ENCODE measurements around the gene PTX4.

PTX4 gene

DNA sequence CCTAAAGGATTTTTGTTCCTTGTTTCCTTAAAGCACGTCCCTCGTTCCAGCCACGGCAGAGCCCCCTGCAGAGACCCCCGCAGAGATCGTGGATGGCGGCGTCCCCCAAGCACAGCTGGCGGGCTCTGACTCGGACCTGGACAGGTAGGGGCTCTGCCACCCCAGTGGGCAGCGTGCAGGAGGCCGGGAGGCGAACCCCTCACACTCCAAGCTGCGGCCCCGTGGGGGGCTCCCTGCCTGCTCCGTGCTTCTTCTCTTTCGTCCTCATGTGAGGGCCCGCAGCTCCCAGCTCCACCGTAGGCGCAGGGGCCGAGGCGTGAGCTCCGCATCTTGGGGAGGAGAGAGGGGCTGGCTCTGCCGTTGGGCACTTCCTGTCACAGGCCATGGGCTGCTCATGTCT lies 12.9 kb upstream of the PTX4 start:
- DNase-seq (ENCODE audit: low read depth in 1 of 2, low spot score in 1 of 2): no peak

DNA sequence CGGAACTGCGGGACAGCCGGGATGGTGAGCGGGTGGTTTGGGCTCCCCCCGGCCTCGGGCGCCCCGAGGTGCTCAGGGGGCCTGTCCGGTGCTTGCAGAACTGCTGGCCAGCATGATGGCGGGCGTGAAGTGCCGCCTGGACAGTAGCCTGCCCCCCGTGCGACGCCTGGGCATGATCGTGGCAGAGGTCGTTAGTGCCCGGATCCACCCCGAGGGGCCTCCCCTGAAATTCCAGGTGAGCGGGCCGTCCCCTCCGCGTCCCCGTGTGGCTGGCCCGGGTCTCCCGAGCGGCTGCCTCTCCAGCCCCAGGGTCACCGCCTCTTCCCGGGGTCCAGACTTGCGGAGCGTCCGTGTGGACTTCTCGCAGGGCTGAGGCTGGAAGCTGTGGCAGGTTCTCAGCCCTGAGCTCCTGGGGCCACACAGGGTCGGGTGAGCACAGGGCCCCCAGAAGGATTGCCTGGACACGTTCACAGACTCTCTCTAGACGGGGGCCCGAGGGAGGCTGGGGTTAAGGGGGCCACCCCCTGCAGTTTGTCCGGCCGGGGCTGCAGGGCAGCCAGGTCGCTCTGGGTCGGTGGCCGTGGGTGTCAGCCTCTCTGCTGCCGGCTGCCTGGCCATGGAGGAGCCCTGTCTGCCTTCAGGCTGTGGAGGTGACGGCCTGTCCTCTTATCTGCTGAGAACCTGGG lies 11.9 kb upstream of the PTX4 start:
- no peak for DNase-seq (ENCODE audit: low read depth in 1 of 2, low spot score in 1 of 2)

DNA sequence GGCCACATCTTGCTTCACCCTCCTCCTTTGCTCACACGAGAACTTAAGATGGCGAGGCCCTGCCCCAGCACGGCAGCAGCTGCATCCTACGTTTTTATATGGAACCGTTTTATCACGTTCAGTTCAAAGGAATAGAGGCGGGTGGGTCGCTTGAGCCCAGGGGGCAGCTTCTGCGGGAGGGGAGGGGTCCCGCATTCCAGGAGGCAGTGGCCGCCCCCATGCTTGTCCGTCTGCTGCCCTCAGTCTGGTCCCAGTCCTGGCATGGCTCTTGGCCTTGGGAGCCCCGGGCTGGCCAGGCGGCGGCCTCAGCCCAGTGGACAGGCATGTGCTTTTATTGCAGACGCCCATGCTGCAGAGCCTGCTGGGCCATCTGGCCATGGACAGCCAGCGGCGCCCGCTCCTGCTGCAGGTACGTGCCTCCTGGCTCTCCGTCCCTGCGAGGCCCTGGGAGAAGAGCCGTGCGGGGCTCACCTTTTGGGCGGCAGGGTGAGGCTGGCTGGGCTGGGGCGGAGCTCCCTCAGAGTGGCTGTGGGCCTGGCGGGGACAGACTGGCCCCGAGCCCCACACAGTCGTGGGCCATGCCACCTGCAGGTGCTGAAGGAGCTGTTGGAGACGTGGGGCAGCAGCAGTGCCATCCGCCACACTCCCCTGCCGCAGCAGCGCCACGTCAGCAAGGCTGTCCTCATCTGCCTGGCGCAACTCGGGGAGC lies 11.2 kb upstream of the PTX4 start:
- no peak for DNase-seq (ENCODE audit: low read depth in 1 of 2, low spot score in 1 of 2)

DNA sequence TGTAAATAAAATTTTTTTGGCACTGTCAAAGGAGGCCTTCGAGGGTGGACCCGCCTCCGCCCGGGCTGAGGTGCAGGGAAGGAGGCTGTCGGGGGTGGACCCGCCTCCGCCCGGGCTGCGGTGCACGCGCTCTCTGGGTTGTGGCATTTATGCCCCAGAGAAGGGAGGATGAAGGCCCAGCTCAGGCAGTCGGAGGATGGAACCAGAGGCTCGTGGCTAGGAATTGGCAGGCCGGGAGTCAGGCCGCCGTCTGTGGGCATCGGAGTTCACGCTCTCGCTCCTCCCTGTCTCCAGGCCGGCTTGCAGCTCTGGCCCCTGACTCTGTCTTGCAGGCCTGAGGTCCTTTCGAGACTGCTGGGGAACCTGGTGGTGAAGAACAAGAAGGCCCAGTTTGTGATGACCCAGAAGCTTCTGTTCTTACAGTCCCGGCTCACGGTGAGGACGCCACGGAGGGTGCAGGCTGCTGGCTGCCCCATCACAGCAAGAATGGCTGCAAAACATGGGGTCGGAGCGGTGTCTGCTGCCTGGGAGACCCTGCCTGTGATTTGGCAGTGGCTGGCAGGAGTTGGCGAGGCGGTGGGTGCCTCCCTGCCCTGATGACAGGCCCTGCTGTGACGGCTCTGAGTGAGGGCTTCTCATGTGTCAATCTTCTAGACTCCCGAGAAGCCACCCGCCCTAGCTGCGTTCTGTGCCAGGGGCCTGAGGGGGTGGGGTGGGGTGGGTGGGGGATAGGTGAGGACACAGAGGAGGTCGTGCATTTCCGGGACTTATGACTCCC lies 10.3 kb upstream of the PTX4 start:
- no peak for DNase-seq (ENCODE audit: low read depth in 1 of 2, low spot score in 1 of 2)

DNA sequence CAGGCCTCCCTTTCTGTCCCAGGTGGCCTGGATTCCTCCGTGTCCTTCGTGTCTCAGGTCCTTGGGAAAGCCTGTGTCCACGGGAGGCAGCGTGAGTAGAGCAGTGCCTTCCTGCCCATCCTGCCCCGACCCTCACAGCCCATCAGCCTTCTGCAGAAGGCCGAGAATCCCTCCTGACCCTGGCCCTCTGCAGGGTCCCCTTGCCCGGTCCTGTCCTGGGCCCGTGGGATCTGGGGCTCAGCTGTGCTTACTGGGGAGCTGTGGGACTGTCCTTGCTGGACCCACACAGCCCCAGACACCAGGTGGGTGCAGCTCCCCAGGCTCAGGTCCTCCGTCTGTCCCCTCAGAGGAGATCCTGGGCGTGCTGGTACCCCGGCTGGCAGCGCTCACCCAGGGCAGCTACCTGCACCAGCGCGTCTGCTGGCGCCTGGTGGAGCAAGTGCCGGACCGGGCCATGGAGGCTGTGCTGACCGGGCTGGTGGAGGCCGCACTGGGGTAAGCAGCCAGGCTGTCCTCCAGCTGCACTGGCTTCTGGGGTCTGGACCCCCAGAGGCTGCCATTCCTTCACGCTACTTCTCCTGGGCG lies 8.4 kb upstream of the PTX4 start:
- no peak for DNase-seq (ENCODE audit: low read depth in 1 of 2, low spot score in 1 of 2)

DNA sequence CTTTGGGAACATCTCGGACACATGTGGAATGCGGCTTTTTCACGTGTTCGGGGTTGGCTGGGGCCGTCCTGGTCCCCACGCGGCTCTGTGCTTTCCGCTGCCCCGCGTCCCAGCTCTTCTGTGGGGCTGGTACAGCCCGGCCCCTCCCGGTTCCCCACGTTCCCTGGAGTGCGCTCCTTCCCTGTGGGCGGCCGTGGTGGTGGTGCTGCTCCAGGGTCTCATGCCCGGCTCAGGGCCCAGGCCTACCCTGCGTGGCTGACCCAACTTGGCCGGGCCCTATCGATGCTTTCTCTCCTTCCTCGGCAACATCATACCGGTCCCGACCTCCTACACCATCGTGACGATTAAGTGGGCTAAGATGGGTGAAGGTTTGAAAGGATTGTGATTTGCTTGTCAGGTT lies 7.7 kb upstream of the PTX4 start:
- DNase-seq (ENCODE audit: low read depth in 1 of 2, low spot score in 1 of 2): no peak

DNA sequence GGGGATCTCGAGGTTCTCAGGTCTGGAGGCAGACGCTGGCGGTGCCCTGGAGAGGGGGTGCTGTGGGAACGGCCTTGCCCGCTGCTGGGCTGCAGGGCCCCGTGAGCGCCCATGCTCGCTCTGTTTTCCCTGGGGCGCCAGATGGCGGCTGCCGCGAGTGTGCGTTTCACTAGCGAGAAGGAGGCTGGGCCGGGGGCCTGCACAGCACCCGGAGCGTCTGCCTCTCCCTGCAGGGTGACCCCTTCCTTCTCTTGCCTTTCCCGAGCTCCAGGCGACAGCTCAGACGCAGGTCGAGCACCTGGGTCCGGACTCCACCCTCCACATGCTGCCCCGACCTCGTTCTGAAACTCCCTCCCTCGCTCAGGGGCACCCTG lies 7.1 kb upstream of the PTX4 start:
- no peak for DNase-seq (ENCODE audit: low read depth in 1 of 2, low spot score in 1 of 2)

DNA sequence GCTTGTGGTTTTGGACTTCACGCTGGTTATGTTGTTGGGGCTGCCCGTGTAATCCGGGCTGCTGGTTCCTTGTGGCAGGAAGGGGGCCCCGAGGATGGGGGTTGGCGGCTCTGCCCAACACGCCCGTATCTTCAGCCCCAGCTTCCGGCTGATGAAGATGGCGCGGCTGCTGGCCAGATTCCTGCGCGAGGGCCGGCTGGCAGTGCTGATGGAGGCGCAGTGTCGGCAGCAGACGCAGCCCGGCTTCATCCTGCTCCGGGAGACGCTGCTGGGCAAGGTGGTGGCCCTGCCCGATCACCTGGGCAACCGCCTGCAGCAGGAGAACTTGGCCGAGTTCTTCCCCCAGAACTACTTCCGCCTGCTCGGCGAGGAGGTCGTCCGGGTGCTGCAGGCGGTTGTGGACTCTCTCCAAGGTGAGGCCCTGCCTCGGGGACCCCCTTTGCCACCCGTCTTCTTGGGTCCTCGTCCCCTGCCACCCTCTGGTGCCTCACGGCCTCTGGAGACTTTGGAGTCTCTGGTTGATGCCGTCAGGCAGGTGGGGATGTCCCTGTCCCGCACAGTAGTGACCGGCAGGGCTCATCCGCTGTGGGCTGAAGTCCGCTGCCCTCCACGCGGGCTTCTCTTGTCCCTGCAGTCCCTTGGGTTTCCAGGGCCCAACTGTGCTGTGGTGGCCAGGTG lies 6.6 kb upstream of the PTX4 start:
- no peak for DNase-seq (ENCODE audit: low read depth in 1 of 2, low spot score in 1 of 2)

DNA sequence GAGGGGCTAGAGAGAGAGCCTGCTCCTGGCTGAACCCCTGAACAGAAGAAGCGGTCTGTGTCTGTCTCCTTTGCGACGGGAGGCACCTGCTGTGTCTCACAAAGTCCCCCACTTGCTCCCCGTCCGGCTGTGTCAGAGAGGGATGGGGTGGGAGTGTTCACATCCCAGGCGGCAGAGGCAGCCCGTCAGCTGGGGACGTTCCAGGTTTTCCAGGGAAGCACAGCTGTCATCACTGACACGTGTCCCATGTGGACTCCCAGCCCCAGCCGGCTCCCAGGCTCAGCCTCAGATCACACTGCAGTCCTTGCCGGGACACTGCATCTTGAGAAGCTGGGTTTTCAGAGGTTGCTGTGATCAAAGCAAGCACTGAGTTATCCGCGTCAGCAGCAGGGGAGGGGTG lies 6.0 kb upstream of the PTX4 start:
- no peak for DNase-seq (ENCODE audit: low read depth in 1 of 2, low spot score in 1 of 2)

DNA sequence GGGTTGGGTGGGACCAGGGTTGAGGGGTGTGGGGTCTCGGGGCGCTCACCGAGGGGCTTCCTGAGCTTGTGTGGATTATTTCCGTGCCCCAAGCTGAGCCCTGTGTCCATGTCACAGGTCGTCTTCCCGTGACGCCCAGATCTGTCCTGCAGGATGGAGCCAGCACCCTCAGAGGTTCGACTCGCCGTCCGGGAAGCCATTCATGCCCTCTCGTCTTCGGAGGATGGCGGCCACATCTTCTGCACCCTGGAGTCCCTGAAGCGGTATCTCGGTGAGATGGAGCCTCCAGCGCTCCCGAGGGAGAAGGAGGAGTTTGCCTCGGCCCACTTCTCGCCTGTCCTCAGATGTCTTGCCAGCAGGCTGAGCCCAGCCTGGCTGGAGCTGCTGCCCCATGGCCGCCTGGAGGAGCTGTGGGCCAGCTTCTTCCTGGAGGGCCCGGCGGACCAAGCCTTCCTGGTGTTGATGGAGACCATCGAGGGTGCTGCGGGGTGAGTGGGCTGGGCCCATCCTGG lies 5.4 kb upstream of the PTX4 start:
- no peak for DNase-seq (ENCODE audit: low read depth in 1 of 2, low spot score in 1 of 2)

DNA sequence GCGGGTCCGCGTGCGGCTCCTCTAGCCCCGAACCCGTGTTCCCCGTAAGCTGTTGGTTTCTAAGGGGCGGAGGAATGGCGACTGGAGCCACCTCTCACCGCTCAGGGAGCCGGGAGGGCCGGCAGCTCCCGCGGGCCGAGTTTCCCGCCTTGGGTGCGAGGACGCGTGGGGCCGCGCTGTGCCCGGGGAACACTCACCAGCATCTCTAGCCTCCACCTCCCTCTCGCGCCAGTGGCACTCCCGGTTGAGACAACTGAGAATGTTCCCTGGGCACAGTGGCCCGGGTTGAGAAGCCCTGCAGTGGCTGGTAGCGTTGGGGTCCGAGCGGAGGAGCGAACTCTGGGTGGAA lies 5.0 kb upstream of the PTX4 start:
- DNase-seq (ENCODE audit: low read depth in 1 of 2, low spot score in 1 of 2): no peak

DNA sequence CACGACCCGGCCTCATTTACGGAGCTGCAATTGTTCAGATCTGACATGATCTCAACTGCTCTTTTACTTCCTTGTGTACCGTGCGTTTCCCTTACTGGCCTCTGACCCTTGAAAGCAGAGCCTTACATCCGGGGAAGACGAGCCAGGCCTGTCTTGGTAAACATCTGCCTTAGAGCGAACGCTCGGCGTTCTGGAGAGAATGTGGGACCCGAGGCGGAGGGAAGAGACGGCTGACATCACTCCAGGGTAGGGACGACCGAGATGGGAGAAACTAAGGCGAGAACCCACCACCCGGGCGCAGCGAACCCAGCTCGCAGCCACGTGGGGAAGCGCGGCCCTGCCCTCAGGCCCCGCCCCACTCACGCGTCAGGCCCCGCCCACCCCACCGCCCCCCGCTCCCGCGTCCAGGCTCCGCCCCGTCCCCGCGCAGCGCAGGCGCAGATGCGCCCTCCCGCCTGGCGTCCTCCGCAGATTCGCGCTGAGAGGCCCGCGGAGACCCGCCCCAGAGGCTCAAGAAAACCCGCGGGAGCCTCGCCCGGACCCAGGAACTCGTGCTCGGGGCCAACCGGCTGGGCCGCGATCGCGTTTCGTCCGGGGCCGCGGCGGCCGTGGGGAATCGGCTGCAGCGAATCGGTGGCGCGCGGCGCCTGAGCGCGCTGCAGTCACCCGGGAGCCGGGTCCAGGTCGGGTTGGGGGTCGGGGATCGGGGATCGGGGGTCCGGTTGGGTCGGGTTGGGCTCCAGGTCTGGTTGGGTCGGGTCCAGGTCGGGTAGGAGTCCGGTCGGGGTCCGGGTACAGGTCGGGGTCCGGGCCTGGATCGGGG lies 4.4 kb upstream of the PTX4 start, which contains the start of gene TELO2:
Gene TELO2 (plus strand): TSS at position 438 of the 823 bp plus-strand sequence. CDS start 922 bp downstream, outside the sequence.
- DNase-seq (ENCODE audit: low read depth in 1 of 2, low spot score in 1 of 2): peak; percentile 81 to 88

DNA sequence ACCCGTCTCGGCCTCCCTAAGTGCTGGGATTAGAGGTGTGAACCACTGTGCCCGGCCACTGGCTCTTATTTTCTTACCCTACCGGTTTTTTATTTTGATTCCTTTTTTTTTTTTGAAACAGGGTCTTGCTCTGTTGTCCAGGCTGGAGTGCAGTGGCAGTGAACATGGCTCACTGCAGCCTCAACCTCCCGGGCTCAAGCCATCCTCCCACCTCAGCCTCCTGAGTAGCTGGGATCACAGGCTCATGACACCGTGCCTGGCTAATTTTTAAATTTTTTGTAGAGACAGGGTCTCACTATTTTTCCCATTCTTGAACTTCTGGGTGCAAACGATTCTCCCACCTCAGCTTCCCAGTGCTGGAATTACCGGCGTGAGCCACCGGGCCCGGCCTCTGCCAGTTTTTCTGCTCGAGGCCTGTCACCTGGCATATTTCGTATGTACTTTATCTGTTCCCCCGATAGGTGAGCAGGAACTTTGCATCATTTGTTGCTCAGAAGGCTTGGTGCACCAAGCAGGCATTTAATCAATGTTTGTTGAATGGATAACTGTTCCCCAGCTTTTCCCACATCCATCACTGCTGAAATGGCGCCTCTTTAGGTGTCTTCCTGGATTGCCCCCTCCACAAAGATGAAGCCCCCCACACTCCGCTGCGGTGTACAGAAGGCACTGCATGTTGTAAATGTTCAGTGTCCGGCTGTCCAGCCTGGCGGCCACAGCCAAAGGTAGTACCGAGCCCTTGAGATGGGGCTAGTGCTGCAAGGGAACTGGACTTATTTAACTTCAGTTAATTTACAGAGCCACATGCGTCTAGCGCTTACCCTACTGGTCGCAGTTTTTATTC lies 3.6 kb upstream of the PTX4 start:
- no peak for DNase-seq (ENCODE audit: low read depth in 1 of 2, low spot score in 1 of 2)

DNA sequence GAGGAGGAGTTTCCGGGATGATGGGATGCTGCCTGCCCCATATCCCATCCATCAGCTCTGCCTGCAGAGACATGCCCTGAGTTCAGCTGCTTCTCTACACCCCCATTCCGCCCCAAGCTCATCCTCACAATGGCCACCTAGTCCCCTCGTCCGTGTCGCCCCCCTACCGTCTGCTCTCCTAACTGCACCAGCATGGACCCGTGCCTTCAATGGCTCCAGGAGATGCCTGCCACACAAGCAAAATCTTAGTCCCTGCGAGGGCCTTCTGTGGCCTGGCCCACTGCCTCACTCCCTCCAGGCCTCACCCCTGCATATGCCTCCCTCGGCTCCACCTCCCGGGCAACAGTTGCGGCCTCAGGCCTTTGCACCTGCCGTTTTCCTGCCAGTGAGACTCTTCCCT lies 2.6 kb upstream of the PTX4 start:
- no peak for DNase-seq (ENCODE audit: low read depth in 1 of 2, low spot score in 1 of 2)

DNA sequence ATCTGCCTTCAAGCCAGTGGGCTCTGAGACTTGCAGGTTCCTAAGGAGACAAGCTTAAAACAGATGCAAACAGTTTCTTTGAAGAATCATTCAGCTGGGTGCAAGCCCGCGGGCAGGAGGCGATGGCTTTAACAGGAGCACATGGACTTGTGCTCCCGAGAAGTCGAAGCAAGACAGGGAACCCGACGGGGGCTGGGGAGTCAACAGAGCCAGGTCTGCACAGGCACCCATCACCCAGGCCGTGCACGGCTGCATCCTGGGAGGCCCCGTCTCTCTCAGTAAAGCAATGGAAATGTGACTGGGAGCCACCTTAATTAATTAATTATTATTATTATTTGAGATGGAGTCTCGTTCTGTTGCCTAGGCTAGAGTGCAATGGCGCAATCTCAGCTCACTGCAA lies 333 bp upstream of the PTX4 start:
- no peak for DNase-seq (ENCODE audit: low read depth in 1 of 2, low spot score in 1 of 2)

DNA sequence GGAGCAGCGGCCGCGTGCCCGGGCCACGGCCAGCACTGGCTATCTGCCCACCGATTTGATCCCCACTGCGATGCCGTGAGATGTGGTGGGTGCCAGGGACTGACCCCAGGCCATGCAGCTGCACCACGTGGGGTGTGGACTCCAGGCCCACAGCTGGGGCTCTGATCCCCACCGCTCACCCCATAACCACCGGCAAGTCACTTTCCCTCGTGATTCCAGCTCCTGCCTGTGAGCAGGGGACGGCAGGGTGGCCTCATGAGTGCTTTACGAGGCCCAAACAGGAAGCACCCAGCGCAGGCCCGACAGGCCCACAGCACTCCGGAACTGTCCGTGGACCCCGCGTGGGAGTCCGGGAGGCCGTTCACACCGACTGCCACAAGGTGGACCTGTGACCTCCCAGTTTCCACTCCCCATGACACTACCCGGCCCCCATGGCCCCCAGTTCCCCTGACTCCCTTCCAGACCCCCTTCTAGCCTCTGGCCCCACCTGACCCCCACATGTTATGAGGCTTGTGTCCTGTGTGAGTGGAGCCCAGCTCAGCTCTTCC lies 616 bp downstream of the PTX4 start:
- DNase-seq (ENCODE audit: low read depth in 1 of 2, low spot score in 1 of 2): no peak

DNA sequence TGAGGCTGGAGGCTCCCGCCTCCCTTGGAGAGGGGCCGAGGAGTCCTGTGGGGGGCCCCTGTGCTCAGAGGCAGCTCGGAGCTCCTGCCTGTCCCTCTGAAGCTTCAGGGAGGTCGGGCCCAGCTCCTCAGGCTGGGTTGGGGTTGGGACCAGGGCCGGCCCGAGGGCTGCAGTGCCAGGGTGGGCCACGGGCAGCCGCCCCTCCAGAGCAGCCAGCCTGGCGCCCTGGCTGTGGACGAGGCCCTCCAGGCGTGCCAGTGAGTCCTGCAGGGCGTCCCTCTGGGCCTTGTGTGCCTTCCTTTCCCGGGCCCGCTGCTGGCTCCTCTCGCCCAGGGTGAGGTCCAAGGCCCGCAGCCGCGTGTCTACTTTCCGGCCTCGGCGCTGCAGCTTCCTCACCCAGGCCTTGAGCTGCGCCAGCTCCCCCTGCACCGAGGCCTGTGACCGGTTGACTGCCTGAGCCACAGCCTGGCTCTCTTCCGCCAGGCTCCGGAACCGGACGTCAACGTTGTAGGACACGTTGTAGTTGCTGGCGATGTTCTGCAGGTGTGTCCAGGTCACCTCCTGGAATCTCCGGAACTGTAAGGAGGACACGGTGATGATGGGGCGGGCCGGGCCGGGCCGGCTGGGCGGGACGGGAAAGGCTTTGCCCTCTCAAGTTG lies 1.2 kb downstream of the PTX4 start:
- no peak for DNase-seq (ENCODE audit: low read depth in 1 of 2, low spot score in 1 of 2)

DNA sequence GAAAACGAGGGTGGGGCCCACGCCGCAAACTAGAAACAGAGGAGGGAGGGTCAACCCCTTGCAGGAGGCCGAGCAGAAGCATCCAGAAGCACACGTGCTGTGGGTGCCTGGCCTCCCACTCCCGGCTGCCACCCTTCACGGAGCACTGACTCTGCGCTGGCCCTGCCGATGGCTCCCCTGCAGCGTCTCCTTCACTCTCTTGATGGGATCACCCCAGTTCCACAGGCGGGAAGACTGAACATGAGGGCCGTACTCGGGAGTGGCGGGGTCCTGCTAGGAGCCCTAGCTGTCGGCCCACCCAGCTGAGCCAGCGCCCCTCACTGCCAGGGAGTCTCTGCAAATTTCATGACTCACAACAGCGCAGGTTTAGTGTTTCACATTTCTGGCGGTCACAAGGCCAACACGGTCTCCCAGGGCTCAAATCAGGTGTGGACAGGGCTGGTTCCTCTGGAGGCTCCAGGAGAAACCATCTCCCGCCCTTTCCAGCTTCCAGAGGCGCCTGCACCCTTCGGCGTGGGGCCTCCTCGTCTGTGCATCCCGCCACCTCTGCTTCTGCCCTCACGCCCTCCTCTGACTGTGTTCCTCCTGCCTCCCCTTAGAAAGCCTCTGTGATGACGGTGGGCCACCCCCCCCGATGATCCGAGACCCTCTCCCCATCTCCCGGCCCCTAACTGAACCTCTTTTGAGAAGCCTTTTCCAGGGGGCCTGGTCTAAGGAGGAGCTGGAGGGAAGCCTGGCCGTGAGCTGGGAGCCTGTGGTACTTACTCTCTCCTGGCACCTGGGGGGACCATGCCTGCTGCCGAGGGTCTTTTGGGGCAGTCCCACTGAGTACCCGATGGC lies 2.0 kb downstream of the PTX4 start:
- no peak for DNase-seq (ENCODE audit: low read depth in 1 of 2, low spot score in 1 of 2)
